ENCODE measurements around the gene IL18RAP.

Gene IL18RAP

GRCh38 chr2:102453501-102453900 is 30.5 kb downstream of the IL18RAP start:
- DNase-seq (ENCODE audit: low spot score) = no peak

GRCh38 chr2:102455061-102455670 is 32.2 kb downstream of the IL18RAP start:
- DNase-seq (ENCODE audit: low spot score) = no peak

GRCh38 chr2:102460467-102460866 is 37.5 kb downstream of the IL18RAP start:
- no peak for DNase-seq (ENCODE audit: low spot score)

- DNase-seq (ENCODE audit: low spot score) = no peak
Measured at GRCh38 chr2:102461188-102461587, 38.2 kb downstream of the IL18RAP start.

- DNase-seq (ENCODE audit: low spot score) = no peak
Measured at GRCh38 chr2:102463160-102463559, 40.2 kb downstream of the IL18RAP start.

GRCh38 chr2:102470168-102470567 is 47.2 kb downstream of the IL18RAP start:
- no peak for DNase-seq (ENCODE audit: low spot score)

- peak; percentile 59 for DNase-seq (ENCODE audit: low spot score)
Measured at GRCh38 chr2:102473020-102473419, 50.1 kb downstream of the IL18RAP start, which contains the start of gene SLC9A4. Gene SLC9A4, plus strand, starts transcription at chr2:102473226. Its CDS starts 534 bp downstream, at chr2:102473760.

GRCh38 chr2:102473631-102474030 is 50.7 kb downstream of the IL18RAP start:
- no peak for DNase-seq (ENCODE audit: low spot score)

- DNase-seq (ENCODE audit: low spot score) = no peak
Measured at GRCh38 chr2:102474785-102475184, 51.8 kb downstream of the IL18RAP start.

- no peak for DNase-seq (ENCODE audit: low spot score)
Measured at GRCh38 chr2:102478686-102479470, 55.9 kb downstream of the IL18RAP start.

GRCh38 chr2:102480285-102481195 is 57.6 kb downstream of the IL18RAP start:
- peak; percentile 11 for DNase-seq (ENCODE audit: low spot score)

- no peak for DNase-seq (ENCODE audit: low spot score)
Measured at GRCh38 chr2:102481931-102482330, 59.0 kb downstream of the IL18RAP start.

- DNase-seq (ENCODE audit: low spot score) = no peak
Measured at GRCh38 chr2:102483086-102483485, 60.1 kb downstream of the IL18RAP start.

GRCh38 chr2:102484310-102485061 is 61.5 kb downstream of the IL18RAP start:
- no peak for DNase-seq (ENCODE audit: low spot score)

GRCh38 chr2:102485147-102485785 is 62.3 kb downstream of the IL18RAP start:
- DNase-seq (ENCODE audit: low spot score) = no peak

- no peak for DNase-seq (ENCODE audit: low spot score)
Measured at GRCh38 chr2:102486941-102487702, 64.2 kb downstream of the IL18RAP start.

- DNase-seq (ENCODE audit: low spot score) = no peak
Measured at GRCh38 chr2:102487761-102488462, 65.0 kb downstream of the IL18RAP start.

GRCh38 chr2:102489646-102490045 is 66.7 kb downstream of the IL18RAP start:
- peak; percentile 30 for DNase-seq (ENCODE audit: low spot score)

- DNase-seq (ENCODE audit: low spot score) = no peak
Measured at GRCh38 chr2:102492006-102492405, 69.0 kb downstream of the IL18RAP start.

- DNase-seq (ENCODE audit: low spot score) = no peak
Measured at GRCh38 chr2:102494570-102494969, 71.6 kb downstream of the IL18RAP start.

Data from activated CD4-positive, alpha-beta T cell treated with anti-CD3 and anti-CD28 coated beads, Interleukin-2, Interleukin-4, amounts not matched to agents 100 ng/mL and 50 ng/mL, durations not matched to agents 16 hours and 8 hours (primary cell).